HG02678 (cell line): ENCODE results near the gene CEMIP.

Experiments used
- ATAC-seq: cut with Tn5 transposase; IDR thresholded peaks from one replicate; pipeline ENCODE4 v1.9.1; 2021; ENCODE audit warnings: mild to moderate bottlenecking, moderate library complexity; ENCODE audit not compliant: unreplicated experiment

Gene CEMIP

GRCh38 chr15:80880086-80880485, 100.9 kb downstream of the CEMIP start:
- ATAC-seq: no peak

GRCh38 chr15:80883641-80884040, 104.5 kb downstream of the CEMIP start:
- no peak for ATAC-seq

- no peak for ATAC-seq
Observed at GRCh38 chr15:80885016-80885579, 105.9 kb downstream of the CEMIP start.

GRCh38 chr15:80887148-80887547, 108.0 kb downstream of the CEMIP start:
- no peak for ATAC-seq

GRCh38 chr15:80888846-80889245, 109.7 kb downstream of the CEMIP start:
- no peak for ATAC-seq

GRCh38 chr15:80890341-80891005, 111.3 kb downstream of the CEMIP start:
- ATAC-seq: no peak

GRCh38 chr15:80891006-80891405, 111.8 kb downstream of the CEMIP start:
- ATAC-seq: no peak

GRCh38 chr15:80892414-80892813, 113.2 kb downstream of the CEMIP start:
- no peak for ATAC-seq

- no peak for ATAC-seq
Observed at GRCh38 chr15:80893777-80894176, 114.6 kb downstream of the CEMIP start.

GRCh38 chr15:80895091-80895490, 115.9 kb downstream of the CEMIP start:
- ATAC-seq: no peak

- no peak for ATAC-seq
Observed at GRCh38 chr15:80895965-80896364, 116.8 kb downstream of the CEMIP start.

- ATAC-seq: no peak
Observed at GRCh38 chr15:80898040-80898439, 118.9 kb downstream of the CEMIP start.

GRCh38 chr15:80902298-80902801, 123.2 kb downstream of the CEMIP start:
- ATAC-seq: no peak

- ATAC-seq: no peak
Observed at GRCh38 chr15:80904998-80905397, 125.8 kb downstream of the CEMIP start.

- no peak for ATAC-seq
Observed at GRCh38 chr15:80906159-80906766, 127.1 kb downstream of the CEMIP start.

- no peak for ATAC-seq
Observed at GRCh38 chr15:80911821-80912220, 132.7 kb downstream of the CEMIP start.

- ATAC-seq: no peak
Observed at GRCh38 chr15:80912673-80913072, 133.5 kb downstream of the CEMIP start.

- no peak for ATAC-seq
Observed at GRCh38 chr15:80913541-80913940, 134.4 kb downstream of the CEMIP start.

GRCh38 chr15:80915472-80915871, 136.3 kb downstream of the CEMIP start:
- no peak for ATAC-seq

- ATAC-seq: no peak
Observed at GRCh38 chr15:80916056-80916455, 136.9 kb downstream of the CEMIP start.

- no peak for ATAC-seq
Observed at GRCh38 chr15:80918196-80918783, 139.1 kb downstream of the CEMIP start.

GRCh38 chr15:80920271-80920699, 141.1 kb downstream of the CEMIP start:
- ATAC-seq: no peak
